HEK293T (cell line): Measurements from ENCODE around the gene CD79A.

ENCODE experiments used
- CTCF ChIA-PET: fragments of 350-600 bp; formaldehyde crosslinking; extraction: SDS; loops from one replicate; lab custom pipeline; 2021; ENCODE audit warnings: antibody characterized with exemption, inconsistent platforms; lab: Yijun Ruan, JAX
- POLR2A ChIA-PET: fragments of 350-600 bp; formaldehyde crosslinking; extraction: SDS; loops from one replicate; lab custom pipeline; 2020; ENCODE audit warnings: antibody characterized with exemption, inconsistent platforms; lab: Yijun Ruan, JAX
- DNase-seq: peaks from one replicate; pipeline ENCODE4 v3.0.0; 2012; ENCODE audit warnings: mixed read lengths; ENCODE audit errors: extremely low spot score
- ARNT ChIP-seq: fragments of 450-650 bp; IDR thresholded peaks from 2 replicates; pipeline ENCODE4 v1.6.1; 2017; ENCODE audit warnings: mild to moderate bottlenecking
- BHLHE40 ChIP-seq: fragments of 450-650 bp; IDR thresholded peaks from 2 replicates; pipeline ENCODE4 v1.6.1; 2016; ENCODE audit warnings: mild to moderate bottlenecking, moderate library complexity, borderline replicate concordance
- CTBP1 ChIP-seq: fragments of 450-650 bp; IDR thresholded peaks from 2 replicates; pipeline ENCODE4 v1.6.1; 2016; ENCODE audit warnings: borderline replicate concordance
- ELF4 ChIP-seq: fragments of 450-650 bp; IDR thresholded peaks from 2 replicates; pipeline ENCODE4 v1.6.1; 2017; ENCODE audit warnings: antibody characterized with exemption
- FOXA1 ChIP-seq: fragments of 450-650 bp; IDR thresholded peaks from 2 replicates; pipeline ENCODE4 v1.6.1; 2016; ENCODE audit warnings: mild to moderate bottlenecking
- FOXK2 ChIP-seq: fragments of 450-650 bp; IDR thresholded peaks from 2 replicates; pipeline ENCODE4 v1.6.1; 2016; ENCODE audit warnings: mild to moderate bottlenecking
- FOXM1 ChIP-seq: fragments of 450-650 bp; IDR thresholded peaks from 2 replicates; pipeline ENCODE4 v1.6.1; 2017; ENCODE audit warnings: mild to moderate bottlenecking, borderline replicate concordance
- HDGF ChIP-seq: fragments of 450-650 bp; IDR thresholded peaks from 2 replicates; pipeline ENCODE4 v1.6.1; 2017; ENCODE audit warnings: antibody characterized with exemption, borderline replicate concordance
- L3MBTL2 ChIP-seq: fragments of 450-650 bp; conservative IDR thresholded peaks from 2 replicates; pipeline ENCODE4 v1.6.1; 2016; ENCODE audit warnings: mild to moderate bottlenecking
- LEF1 ChIP-seq: fragments of 450-650 bp; IDR thresholded peaks from 2 replicates; pipeline ENCODE4 v1.6.1; 2017; ENCODE audit warnings: mild to moderate bottlenecking, borderline replicate concordance
- NFRKB ChIP-seq: fragments of 450-650 bp; IDR thresholded peaks from 2 replicates; pipeline ENCODE4 v1.6.1; 2016; ENCODE audit warnings: mild to moderate bottlenecking, moderate library complexity
- PKNOX1 ChIP-seq: fragments of 450-650 bp; IDR thresholded peaks from 2 replicates; pipeline ENCODE4 v1.6.1; 2016
- SP1 ChIP-seq: fragments of 450-650 bp; IDR thresholded peaks from 2 replicates; pipeline ENCODE4 v1.6.1; 2017
- SUZ12 ChIP-seq: fragments of 450-650 bp; IDR thresholded peaks from 2 replicates; pipeline ENCODE4 v1.6.1; 2016; ENCODE audit warnings: mild to moderate bottlenecking
- TARDBP ChIP-seq: fragments of 450-650 bp; IDR thresholded peaks from 2 replicates; pipeline ENCODE4 v1.6.1; 2016
- ZNF384 ChIP-seq: fragments of 450-650 bp; IDR thresholded peaks from 2 replicates; pipeline ENCODE4 v1.6.1; 2016

CD79A gene

DNA sequence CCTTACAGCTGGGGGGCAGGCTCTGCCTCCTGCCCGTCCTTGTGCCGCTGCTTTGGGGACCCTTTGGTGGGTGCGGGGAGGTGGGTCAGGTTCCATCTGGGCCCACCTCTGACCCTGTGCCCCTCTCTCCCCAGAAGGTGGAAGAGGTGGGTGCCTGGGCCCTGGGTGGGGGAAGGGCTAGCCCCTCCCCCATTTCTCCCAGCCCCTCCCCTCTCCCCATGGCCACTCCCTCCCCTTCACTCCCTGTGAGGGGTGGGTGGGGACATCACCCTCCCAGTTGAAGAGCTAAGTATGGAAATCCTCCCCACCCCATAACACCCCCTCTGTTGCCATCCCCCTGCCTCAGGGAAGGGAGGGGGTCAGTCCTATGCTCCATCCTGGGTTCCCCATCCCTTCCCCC, 20.1 kb downstream of the CD79A start:
- POLR2A ChIA-PET = no interaction called here

GRCh38 chr19:41897820-41898219, 20.7 kb downstream of the CD79A start:
- DNase-seq = no peak
- POLR2A ChIA-PET = no interaction called here
- CTCF ChIA-PET = interaction anchor here (0.6 kb wide), 1 partner anchor 527 kb away, joined by 3 read pairs; no protein-coding TSS in a partner anchor
- TF ChIP-seq ZNF384 = no peak
- no peak for TF ChIP-seq L3MBTL2
- no peak for TF ChIP-seq TARDBP
- TF ChIP-seq FOXM1 = no peak

More for the DNA sequence above, 20.1 kb downstream of the CD79A start:
- CTCF ChIA-PET = no interaction called here
- TF ChIP-seq ARNT (no peak), L3MBTL2 (no peak), HDGF (no peak), ELF4 (no peak), NFRKB (no peak), SP1 (no peak), FOXA1 (no peak), FOXK2 (no peak)
- no peak for DNase-seq

- CTCF ChIA-PET = interaction anchor here (0.6 kb wide), 1 partner anchor 526 kb away, joined by 3 read pairs; no protein-coding TSS in a partner anchor
- POLR2A ChIA-PET = no interaction called here
- TF ChIP-seq TARDBP (no peak), SUZ12 (no peak), L3MBTL2 (no peak), BHLHE40 (no peak)
- no peak for DNase-seq
Observed at GRCh38 chr19:41898235-41898634, 21.2 kb downstream of the CD79A start.

- TF ChIP-seq SP1 (no peak), FOXK2 (no peak), ELF4 (no peak), ZNF384 (no peak), L3MBTL2 (no peak)
- CTCF ChIA-PET = interaction anchor here (0.9 kb wide), 1 partner anchor 18 kb away, joined by 4 read pairs; no protein-coding TSS in a partner anchor
- POLR2A ChIA-PET = interaction anchor here (1.0 kb wide), 1 partner anchor 42 kb away, joined by 3 read pairs; the partner anchor contains the start of gene RPS19
- no peak for DNase-seq
Observed at GRCh38 chr19:41901707-41902360, 24.8 kb downstream of the CD79A start.

DNA sequence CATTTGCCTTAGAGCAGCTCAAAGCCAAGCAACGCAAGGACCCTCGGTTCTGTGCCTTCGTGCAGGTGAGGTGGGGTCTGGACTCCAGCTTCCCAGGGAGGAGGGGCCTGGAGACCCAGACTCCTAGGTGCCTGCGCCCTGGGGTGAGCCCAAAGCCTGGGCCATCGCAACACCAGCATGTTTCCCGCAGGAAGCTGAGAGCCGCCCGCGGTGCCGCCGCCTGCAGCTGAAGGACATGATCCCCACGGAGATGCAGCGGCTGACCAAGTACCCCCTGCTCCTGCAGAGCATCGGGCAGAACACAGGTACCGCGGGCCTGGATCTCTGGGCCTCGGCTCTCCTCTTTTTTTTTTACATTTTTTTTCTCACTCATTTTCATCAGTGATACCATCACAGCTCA, 25.5 kb downstream of the CD79A start:
- ChIA-PET POLR2A (interaction anchor here (1.1 to 1.4 kb wide), 2 partner anchors 11 to 18 kb away, joined by 3 read pairs; no protein-coding TSS in a partner anchor), CTCF (interaction anchor here (0.8 to 0.9 kb wide), 2 partner anchors 17 to 42 kb away, joined by 3 to 4 read pairs; partner anchors contain the start of gene RPS19)

DNA sequence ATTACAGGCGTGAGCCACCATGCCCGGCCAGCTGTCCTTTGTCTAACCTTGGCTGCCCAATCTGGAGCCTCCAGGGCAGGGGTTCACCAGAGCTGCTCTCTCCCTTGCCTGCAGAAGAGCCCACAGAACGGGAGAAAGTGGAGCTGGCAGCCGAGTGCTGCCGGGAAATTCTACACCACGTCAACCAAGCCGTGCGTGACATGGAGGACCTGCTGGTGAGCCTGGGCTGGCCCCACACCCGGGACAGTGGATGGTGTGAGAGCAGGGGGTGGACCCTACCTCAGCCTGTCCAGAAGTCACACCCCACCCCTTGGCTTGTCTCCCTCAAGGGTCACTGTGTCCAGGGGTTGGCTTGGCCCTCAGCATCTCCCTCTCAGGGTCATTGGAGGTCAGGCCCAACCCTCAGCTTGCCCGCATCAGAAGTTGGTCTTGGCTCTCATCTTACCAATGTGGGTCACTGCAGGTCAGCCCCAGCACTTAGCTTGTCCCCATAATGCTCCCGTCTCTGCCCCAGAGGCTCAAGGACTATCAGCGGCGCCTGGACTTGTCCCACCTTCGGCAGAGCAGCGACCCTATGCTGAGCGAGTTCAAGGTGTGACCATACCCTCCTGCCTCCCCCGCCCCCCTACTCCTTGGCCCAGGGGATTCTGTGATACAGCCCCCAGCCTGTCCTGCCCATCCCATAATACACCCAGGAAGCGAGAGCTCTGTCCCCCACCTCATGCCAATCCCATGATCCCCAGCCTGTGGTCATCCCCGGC, 26.3 kb downstream of the CD79A start:
- DNase-seq = no peak
- POLR2A ChIA-PET = interaction anchor here (1.1 to 1.4 kb wide), 2 partner anchors 12 to 19 kb away, joined by 3 read pairs; no protein-coding TSS in a partner anchor
- CTCF ChIA-PET = interaction anchor here (0.8 kb wide), 1 partner anchor 43 kb away, joined by 3 read pairs; the partner anchor contains the start of gene RPS19
- TF ChIP-seq ARNT (no peak), SP1 (no peak), HDGF (no peak), SUZ12 (no peak), NFRKB (no peak), ZNF384 (no peak), LEF1 (no peak), PKNOX1 (no peak), ELF4 (no peak), CTBP1 (no peak), FOXK2 (no peak), TARDBP (no peak), FOXA1 (no peak)

More for the DNA sequence above, 25.5 kb downstream of the CD79A start:
- no peak for DNase-seq
- TF ChIP-seq ELF4 = no peak

- TF ChIP-seq FOXM1 (no peak), SP1 (no peak), SUZ12 (no peak), LEF1 (no peak), BHLHE40 (no peak), ELF4 (no peak), ARNT (no peak), FOXA1 (no peak)
- no peak for DNase-seq
- CTCF ChIA-PET = no interaction called here
- POLR2A ChIA-PET = interaction anchor here (1.4 kb wide), 1 partner anchor 12 kb away, joined by 3 read pairs; no protein-coding TSS in a partner anchor
Observed at GRCh38 chr19:41904118-41904870, 27.2 kb downstream of the CD79A start.
